OCI-LY3 (cell line): ENCODE results near the gene MCRS1.

Source experiments
- H2AFZ ChIP-seq: fragments of 200-600, 300-600 bp; shearing (Covaris generic); 2 replicates; pipeline ENCODE4 v1.6.0; 2014; ENCODE audit warnings: antibody characterized with exemption, low read depth, low read length
- H3K27ac ChIP-seq: fragments of 200-600, 300-600 bp; sonication (generic); 2 replicates; pipeline ENCODE4 v1.5.1; 2014; ENCODE audit warnings: mild to moderate bottlenecking, low read length, moderate library complexity, mixed read lengths
- H3K27me3 ChIP-seq: fragments of 200-600, 300-600 bp; sonication (generic); 2 replicates; pipeline ENCODE4 v1.6.1; 2014; ENCODE audit warnings: low read depth, low read length, mixed read lengths
- H3K36me3 ChIP-seq: fragments of 200-600, 300-600 bp; sonication (generic); replicated peaks from 2 replicates; pipeline ENCODE3; 2014; ENCODE audit warnings: low read depth, low read length, mixed read lengths
- H3K4me1 ChIP-seq: fragments of 300-600, 200-600 bp; sonication (generic); 2 replicates; pipeline ENCODE4 v1.6.1; 2014; ENCODE audit warnings: low read length, mixed read lengths
- H3K4me2 ChIP-seq: fragments of 200-600, 300-600 bp; sonication (generic); 2 replicates; pipeline ENCODE4 v1.6.1; 2014; ENCODE audit warnings: low read length, mixed read lengths
- H3K4me3 ChIP-seq: fragments of 300-600, 200-600 bp; sonication (generic); 2 replicates; pipeline ENCODE4 v1.5.1; 2014; ENCODE audit warnings: antibody characterized with exemption, mild to moderate bottlenecking, low read length, moderate library complexity
- H3K79me2 ChIP-seq: fragments of 300-600, 200-600 bp; shearing (Covaris generic); 2 replicates; pipeline ENCODE4 v1.6.1; 2014; ENCODE audit warnings: mild to moderate bottlenecking, low read length, mixed read lengths
- H3K9ac ChIP-seq: fragments of 300-600, 200-600 bp; shearing (Covaris generic); 2 replicates; pipeline ENCODE4 v1.6.0; 2014; ENCODE audit warnings: mild to moderate bottlenecking, low read length, moderate library complexity
- H3K9me3 ChIP-seq: fragments of 200-600, 300-600 bp; shearing (Covaris generic); 2 replicates; pipeline ENCODE4 v1.6.1; 2014; ENCODE audit warnings: low read length, mixed read lengths; ENCODE audit not compliant: insufficient read depth
- H4K20me1 ChIP-seq: fragments of 200-600, 300-600 bp; sonication (generic); 2 replicates; pipeline ENCODE4 v1.6.1; 2016; ENCODE audit warnings: low read length, mixed read lengths; ENCODE audit not compliant: insufficient read depth
- EZH2phosphoT487 ChIP-seq: fragments of 200-600 bp; shearing (Covaris generic); IDR thresholded peaks from 2 replicates; pipeline ENCODE4 v1.6.1; 2018; ENCODE audit warnings: antibody characterized with exemption, mixed run types, low read depth
- TF ChIP-seq, protein P1 (sequence below): fragments of 200-600, 300-600 bp; sonication (generic); IDR thresholded peaks from 2 replicates; pipeline ENCODE4 v1.5.1; 2014; ENCODE audit warnings: antibody characterized with exemption, low read length, low read depth

The MCRS1 gene

DNA sequence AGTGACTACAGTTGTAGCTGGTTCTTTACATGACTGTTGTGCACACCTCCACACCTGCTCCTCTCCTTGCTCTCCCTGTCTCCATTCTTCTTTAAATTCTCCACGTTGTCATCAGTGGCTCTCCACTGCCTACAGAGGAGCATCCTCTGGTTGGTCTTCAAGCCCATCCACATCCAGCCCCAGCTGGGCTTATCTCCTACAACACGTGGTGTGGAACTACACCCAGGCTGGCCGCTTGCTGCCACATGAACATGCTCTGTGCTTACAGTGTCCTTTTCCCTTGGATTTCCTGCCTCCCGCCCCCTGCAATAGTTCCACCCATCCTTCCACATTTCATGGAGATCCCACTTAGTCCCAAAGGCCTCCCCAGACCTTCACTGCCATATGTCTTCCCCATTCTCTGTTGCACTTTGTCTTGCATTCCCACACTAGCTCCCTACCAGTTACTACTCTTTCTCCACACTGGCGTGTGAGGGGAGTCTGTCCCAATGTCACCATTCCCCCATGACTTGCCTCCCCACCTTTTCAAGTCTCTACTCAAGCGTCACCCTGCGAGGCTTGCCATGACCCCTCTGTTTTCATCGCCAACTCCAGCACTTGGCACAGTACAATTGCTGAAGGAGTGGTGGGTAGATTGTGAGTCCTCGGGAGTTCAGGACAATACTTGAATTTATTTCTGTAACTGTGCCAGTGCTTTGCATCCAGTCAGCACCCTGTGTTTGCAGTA lies 9.8 kb upstream of the MCRS1 start:
- H3K36me3 ChIP-seq: peaks cover 10% of the 10 kb centered on the region
- TF ChIP-seq, protein P1, sequence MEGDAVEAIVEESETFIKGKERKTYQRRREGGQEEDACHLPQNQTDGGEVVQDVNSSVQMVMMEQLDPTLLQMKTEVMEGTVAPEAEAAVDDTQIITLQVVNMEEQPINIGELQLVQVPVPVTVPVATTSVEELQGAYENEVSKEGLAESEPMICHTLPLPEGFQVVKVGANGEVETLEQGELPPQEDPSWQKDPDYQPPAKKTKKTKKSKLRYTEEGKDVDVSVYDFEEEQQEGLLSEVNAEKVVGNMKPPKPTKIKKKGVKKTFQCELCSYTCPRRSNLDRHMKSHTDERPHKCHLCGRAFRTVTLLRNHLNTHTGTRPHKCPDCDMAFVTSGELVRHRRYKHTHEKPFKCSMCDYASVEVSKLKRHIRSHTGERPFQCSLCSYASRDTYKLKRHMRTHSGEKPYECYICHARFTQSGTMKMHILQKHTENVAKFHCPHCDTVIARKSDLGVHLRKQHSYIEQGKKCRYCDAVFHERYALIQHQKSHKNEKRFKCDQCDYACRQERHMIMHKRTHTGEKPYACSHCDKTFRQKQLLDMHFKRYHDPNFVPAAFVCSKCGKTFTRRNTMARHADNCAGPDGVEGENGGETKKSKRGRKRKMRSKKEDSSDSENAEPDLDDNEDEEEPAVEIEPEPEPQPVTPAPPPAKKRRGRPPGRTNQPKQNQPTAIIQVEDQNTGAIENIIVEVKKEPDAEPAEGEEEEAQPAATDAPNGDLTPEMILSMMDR: no peak
- TF ChIP-seq EZH2phosphoT487: no peak

DNA sequence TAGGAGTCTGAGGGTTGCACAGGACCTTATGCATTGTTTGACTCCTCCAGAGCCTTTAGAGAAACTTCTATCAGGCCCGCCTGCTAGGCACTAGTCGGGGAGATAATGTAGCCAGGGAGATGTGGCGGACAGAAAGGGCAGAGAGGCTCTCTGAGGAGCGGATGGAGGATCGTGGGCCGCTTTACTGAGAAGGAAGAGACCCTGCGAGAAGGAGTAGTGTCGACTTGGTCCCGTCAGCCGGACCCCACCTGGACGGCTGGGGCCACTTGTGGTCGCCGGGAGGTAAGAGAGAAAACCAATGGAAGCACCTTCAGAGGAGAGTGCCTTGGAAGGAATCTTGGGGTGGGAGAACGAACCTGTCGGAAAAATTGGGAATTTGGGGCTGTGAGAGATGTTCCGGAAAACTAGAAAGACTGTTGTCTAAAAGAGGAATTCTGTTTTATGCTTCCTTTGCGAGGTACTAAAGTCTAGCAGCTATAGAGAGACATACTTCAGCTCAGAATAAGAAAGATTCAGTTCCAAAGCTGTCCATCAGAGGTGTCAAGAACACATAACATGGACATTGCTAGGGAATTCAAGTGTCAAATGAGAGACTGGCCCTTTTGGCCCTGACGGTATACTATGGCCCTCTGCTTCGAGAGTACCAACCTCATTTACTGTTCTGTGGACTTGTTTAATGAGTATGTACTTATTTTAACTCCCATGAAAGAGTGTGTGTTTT lies 660 bp upstream of the MCRS1 start:
- H3K79me2 ChIP-seq: peaks cover 32% of the 10 kb centered on the region
- peaks cover 10% of the 10 kb centered on the region for H3K4me1 ChIP-seq
- TF ChIP-seq, protein P1: no peak
- no peak for TF ChIP-seq EZH2phosphoT487
- peak overlapping the region; percentile 97 for H3K4me3 ChIP-seq
- H3K36me3 ChIP-seq: peaks cover 12% of the 10 kb centered on the region
- H3K27me3 ChIP-seq: no peaks in the 10 kb centered on the region
- H3K4me2 ChIP-seq: peak overlapping the region; percentile 91
- peak overlapping the region; percentile 96 for H3K9ac ChIP-seq
- peak overlapping the region; percentile 94 for H2AFZ ChIP-seq
- H3K27ac ChIP-seq: peak overlapping the region; percentile 74; the same call in 1 of the 2 replicates
- no peaks in the 10 kb centered on the region for H4K20me1 ChIP-seq
- no peaks in the 10 kb centered on the region for H3K9me3 ChIP-seq

More for the DNA sequence above, 9.8 kb upstream of the MCRS1 start:
- Histone ChIP-seq H3K4me1 (peaks cover 11% of the 10 kb centered on the region), H3K79me2 (no peaks in the 10 kb centered on the region; the same call in 1 of the 2 replicates), H3K9ac (no peak overlapping the region), H4K20me1 (no peaks in the 10 kb centered on the region), H3K27ac (no peak overlapping the region), H3K27me3 (no peaks in the 10 kb centered on the region), H2AFZ (no peak overlapping the region), H3K9me3 (no peaks in the 10 kb centered on the region), H3K4me2 (no peak overlapping the region), H3K4me3 (no peak overlapping the region)

DNA sequence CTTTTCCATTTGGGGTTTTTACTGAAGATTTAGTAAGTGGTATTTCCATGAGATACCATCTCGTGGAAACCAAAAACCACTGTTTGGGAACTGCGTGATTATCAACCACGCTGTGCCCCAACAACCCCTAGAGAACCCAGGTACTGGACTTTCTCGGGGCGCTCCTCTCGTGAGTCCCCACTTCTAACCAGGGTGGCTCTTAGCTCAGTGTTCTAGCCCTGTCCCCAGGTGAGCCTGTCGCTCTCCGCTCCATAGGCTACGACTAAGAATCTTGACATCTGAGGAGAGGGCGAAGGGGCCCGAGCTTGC lies 686 bp downstream of the MCRS1 start:
- H3K4me3 ChIP-seq: peak overlapping the region; percentile 97
- no peaks in the 10 kb centered on the region for H3K9me3 ChIP-seq
- peak overlapping the region; percentile 96 for H3K9ac ChIP-seq
- H3K4me2 ChIP-seq: peak overlapping the region; percentile 92
- H2AFZ ChIP-seq: peak overlapping the region; percentile 94
- H3K36me3 ChIP-seq: peaks cover 16% of the 10 kb centered on the region
- peaks cover 10% of the 10 kb centered on the region for H3K4me1 ChIP-seq
- peaks cover 32% of the 10 kb centered on the region for H3K79me2 ChIP-seq
- H4K20me1 ChIP-seq: no peaks in the 10 kb centered on the region
- H3K27ac ChIP-seq: peak overlapping the region; percentile 74
- TF ChIP-seq, protein P1: no peak
- no peak for TF ChIP-seq EZH2phosphoT487
- no peaks in the 10 kb centered on the region for H3K27me3 ChIP-seq

DNA sequence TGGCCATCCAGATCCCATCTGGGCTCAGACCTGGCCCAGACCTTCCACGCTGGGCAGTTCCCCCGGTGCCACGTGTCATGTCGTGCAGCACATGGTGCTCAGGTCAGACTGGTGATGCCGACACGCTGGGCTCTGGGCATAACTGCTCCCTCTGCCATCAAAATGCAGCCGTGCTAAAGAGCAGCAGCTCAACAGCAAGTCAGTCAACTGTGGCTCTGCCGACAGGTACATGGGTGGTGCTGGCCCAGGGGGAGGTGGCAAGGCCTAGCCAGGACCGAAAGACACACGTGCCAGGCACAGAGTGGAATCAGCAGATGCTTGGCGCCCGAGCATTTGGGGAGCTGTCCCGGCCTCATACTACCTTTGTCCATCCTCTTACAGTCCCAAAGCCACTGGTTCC lies 1.6 kb downstream of the MCRS1 start:
- H3K4me1 ChIP-seq: peaks cover 10% of the 10 kb centered on the region
- peaks cover 20% of the 10 kb centered on the region for H3K36me3 ChIP-seq
- H3K4me3 ChIP-seq: peak overlapping the region; percentile 97; the same call in 1 of the 2 replicates
- H3K27ac ChIP-seq: no peak overlapping the region
- H4K20me1 ChIP-seq: no peaks in the 10 kb centered on the region
- H3K27me3 ChIP-seq: no peaks in the 10 kb centered on the region
- no peaks in the 10 kb centered on the region for H3K9me3 ChIP-seq
- H3K9ac ChIP-seq: no peak overlapping the region
- peak overlapping the region; percentile 92 for H3K4me2 ChIP-seq
- peaks cover 32% of the 10 kb centered on the region for H3K79me2 ChIP-seq
- no peak overlapping the region for H2AFZ ChIP-seq
- TF ChIP-seq EZH2phosphoT487: no peak
- TF ChIP-seq, protein P1: no peak
